CD1c-positive myeloid dendritic cell (primary cell): ENCODE data around the gene PAM16.
"Not testable (repeated sequence)": the region's sequence is repeated elsewhere in the genome, so short reads cannot be mapped to it uniquely, and the experiment has no call there.

Source experiments
- DNase-seq: peaks from one replicate; pipeline ENCODE4 v3.0.0-alpha.2; 2016; ENCODE audit errors: extremely low spot score

Gene PAM16

GRCh38 chr16:4353675-4354074 lies 2.6 kb upstream of the PAM16 start:
- DNase-seq, result no peak

GRCh38 chr16:4352843-4353242 lies 1.7 kb upstream of the PAM16 start:
- DNase-seq, result no peak

- no peak for DNase-seq
These were observed 759 bp upstream of the PAM16 start for GRCh38 chr16:4351880-4352279.

- DNase-seq, result no peak
These were observed 745 bp downstream of the PAM16 start for GRCh38 chr16:4350365-4350786.

- no peak for DNase-seq
These were observed 1.8 kb downstream of the PAM16 start for GRCh38 chr16:4349332-4349731.

GRCh38 chr16:4347765-4348509 lies 3.2 kb downstream of the PAM16 start:
- no peak for DNase-seq

GRCh38 chr16:4347010-4347409 lies 4.1 kb downstream of the PAM16 start:
- DNase-seq, result peak; percentile 59

GRCh38 chr16:4345836-4346781 lies 5.0 kb downstream of the PAM16 start:
- DNase-seq, result peak; percentile 27

GRCh38 chr16:4344983-4345835 lies 5.9 kb downstream of the PAM16 start:
- no peak for DNase-seq

GRCh38 chr16:4344300-4344982 lies 6.7 kb downstream of the PAM16 start:
- not testable (repeated sequence) for DNase-seq

GRCh38 chr16:4342866-4343744 lies 8.0 kb downstream of the PAM16 start:
- no peak for DNase-seq

GRCh38 chr16:4341250-4341649 lies 9.9 kb downstream of the PAM16 start:
- DNase-seq, result no peak

- no peak for DNase-seq
These were observed 10.7 kb downstream of the PAM16 start for GRCh38 chr16:4340443-4340842.

GRCh38 chr16:4339909-4340308 lies 11.2 kb downstream of the PAM16 start:
- no peak for DNase-seq

- no peak for DNase-seq
These were observed 11.7 kb downstream of the PAM16 start for GRCh38 chr16:4339455-4339854.

- no peak for DNase-seq
These were observed 12.3 kb downstream of the PAM16 start for GRCh38 chr16:4338712-4339299.

- DNase-seq, result no peak
These were observed 13.0 kb downstream of the PAM16 start for GRCh38 chr16:4338125-4338582.

GRCh38 chr16:4337540-4338088 lies 13.5 kb downstream of the PAM16 start:
- no peak for DNase-seq
